HepG2 (cell line): Measurements from ENCODE around the gene BUD23. TPM values are rescaled to one million over a fixed set of nuclear protein-coding genes. Genes with fewer than 3 reads are reported as not detected.

Experiments
- PAF1 ChIP-seq: IDR thresholded peaks from 2 replicates; pipeline ENCODE4 v1.6.1; 2016; ENCODE audit warnings: missing genetic modification reagents, missing compliant biosample characterization
- SAP130 ChIP-seq: IDR thresholded peaks from 2 replicates; pipeline ENCODE4 v1.6.1; 2016; ENCODE audit warnings: low read depth
- polyA plus RNA-seq, 8 experiments: library from polyadenylated mRNA; depleted of rRNA in 3 of 8; stranded (reverse) in 7 of 8; unstranded in 1 of 8; fragments of >200 nt; fragmentation: Illumina TruSeq in 4 of 8; extraction: Trizol in 4 of 8; gene quantifications; 2 replicates each; pipeline versions ENCODE4 v1.2.1 to v1.2.3, GENCODE V29; 2011 to 2016; ENCODE audit warnings: low read depth in 4 of 8, missing spikeins in 1 of 8, mixed read lengths in 1 of 8; ENCODE audit not compliant: insufficient read depth in 1 of 8
- total RNA-seq, 5 experiments: library from RNA; depleted of rRNA; stranded (reverse); fragments of >200 nt; fragmentation: Illumina TruSeq; extraction: Trizol; gene quantifications; 2 replicates each; pipeline ENCODE4 v1.2.3, GENCODE V29; 2016; ENCODE audit warnings: low read depth in 1 of 5
- TF ChIP-seq, protein P1 (sequence below): sonication (generic); formaldehyde crosslinking; IDR thresholded peaks from 2 replicates; pipeline ENCODE4 v1.9.0; 2021; ENCODE audit warnings: missing genetic modification reagents, mild to moderate bottlenecking, borderline replicate concordance
- TF ChIP-seq, protein P2 (sequence below): IDR thresholded peaks from 2 replicates; pipeline ENCODE4 v1.6.1; 2016; ENCODE audit warnings: low read depth, missing genetic modification reagents, missing compliant biosample characterization

Gene BUD23
- total and polyA plus RNA-seq, 2 of the 13 experiments (the other 11 are each of a cell fraction or from before 2014, with no cell fraction given), result 47.5 to 54.5 TPM

DNA sequence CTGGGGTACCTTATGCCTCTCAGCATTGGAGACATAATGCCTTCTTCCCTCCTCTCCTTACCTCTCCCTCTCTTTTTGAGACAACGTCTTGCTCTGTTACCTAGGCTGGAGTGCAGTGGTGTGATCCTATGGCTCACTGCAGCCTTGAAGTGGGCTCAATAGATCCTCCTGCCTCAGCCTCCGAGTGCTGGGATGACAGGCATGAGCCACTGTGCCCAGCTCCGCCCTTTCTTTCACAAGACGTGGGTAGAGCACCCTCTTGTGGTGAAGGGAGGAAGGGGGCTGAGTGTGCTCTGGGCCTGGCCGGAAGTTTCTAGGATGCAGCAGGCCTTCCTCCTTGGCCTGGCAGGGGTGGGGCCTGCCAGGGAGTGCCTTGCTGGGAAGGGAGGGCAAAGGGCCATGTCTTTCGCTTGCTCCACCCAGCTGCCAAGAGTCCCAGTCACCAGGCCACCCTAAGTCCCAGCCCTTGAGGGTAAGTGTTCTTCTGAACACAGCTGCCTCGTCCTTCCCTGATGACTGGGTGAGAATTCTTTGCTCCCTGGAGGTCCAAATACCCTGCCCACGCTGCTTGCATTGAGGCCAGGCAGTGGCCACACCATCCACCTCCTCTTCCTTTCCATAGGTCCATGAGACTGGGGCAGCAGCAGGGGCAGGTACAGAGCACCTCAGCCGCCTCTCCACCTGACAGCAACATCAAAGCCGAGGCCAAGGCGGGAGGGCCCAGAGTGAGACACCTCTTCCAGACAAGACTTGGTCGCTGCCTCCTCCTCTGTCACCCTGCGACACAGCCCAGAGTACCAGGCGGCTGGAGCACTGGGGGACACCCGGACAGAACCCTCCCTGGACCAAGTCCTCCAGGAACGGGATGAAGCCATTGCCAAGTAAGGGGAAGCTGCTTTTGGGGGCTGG is 51.5 kb downstream of the BUD23 start (continued):
- TF ChIP-seq PAF1 (CRISPR knock-in tag), result no peak
- TF ChIP-seq SAP130, result peak; percentile 80
- TF ChIP-seq, protein P1, sequence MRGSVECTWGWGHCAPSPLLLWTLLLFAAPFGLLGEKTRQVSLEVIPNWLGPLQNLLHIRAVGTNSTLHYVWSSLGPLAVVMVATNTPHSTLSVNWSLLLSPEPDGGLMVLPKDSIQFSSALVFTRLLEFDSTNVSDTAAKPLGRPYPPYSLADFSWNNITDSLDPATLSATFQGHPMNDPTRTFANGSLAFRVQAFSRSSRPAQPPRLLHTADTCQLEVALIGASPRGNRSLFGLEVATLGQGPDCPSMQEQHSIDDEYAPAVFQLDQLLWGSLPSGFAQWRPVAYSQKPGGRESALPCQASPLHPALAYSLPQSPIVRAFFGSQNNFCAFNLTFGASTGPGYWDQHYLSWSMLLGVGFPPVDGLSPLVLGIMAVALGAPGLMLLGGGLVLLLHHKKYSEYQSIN (CRISPR knock-in tag), result no peak
- TF ChIP-seq, protein P2, sequence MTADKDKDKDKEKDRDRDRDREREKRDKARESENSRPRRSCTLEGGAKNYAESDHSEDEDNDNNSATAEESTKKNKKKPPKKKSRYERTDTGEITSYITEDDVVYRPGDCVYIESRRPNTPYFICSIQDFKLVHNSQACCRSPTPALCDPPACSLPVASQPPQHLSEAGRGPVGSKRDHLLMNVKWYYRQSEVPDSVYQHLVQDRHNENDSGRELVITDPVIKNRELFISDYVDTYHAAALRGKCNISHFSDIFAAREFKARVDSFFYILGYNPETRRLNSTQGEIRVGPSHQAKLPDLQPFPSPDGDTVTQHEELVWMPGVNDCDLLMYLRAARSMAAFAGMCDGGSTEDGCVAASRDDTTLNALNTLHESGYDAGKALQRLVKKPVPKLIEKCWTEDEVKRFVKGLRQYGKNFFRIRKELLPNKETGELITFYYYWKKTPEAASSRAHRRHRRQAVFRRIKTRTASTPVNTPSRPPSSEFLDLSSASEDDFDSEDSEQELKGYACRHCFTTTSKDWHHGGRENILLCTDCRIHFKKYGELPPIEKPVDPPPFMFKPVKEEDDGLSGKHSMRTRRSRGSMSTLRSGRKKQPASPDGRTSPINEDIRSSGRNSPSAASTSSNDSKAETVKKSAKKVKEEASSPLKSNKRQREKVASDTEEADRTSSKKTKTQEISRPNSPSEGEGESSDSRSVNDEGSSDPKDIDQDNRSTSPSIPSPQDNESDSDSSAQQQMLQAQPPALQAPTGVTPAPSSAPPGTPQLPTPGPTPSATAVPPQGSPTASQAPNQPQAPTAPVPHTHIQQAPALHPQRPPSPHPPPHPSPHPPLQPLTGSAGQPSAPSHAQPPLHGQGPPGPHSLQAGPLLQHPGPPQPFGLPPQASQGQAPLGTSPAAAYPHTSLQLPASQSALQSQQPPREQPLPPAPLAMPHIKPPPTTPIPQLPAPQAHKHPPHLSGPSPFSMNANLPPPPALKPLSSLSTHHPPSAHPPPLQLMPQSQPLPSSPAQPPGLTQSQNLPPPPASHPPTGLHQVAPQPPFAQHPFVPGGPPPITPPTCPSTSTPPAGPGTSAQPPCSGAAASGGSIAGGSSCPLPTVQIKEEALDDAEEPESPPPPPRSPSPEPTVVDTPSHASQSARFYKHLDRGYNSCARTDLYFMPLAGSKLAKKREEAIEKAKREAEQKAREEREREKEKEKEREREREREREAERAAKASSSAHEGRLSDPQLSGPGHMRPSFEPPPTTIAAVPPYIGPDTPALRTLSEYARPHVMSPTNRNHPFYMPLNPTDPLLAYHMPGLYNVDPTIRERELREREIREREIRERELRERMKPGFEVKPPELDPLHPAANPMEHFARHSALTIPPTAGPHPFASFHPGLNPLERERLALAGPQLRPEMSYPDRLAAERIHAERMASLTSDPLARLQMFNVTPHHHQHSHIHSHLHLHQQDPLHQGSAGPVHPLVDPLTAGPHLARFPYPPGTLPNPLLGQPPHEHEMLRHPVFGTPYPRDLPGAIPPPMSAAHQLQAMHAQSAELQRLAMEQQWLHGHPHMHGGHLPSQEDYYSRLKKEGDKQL (CRISPR knock-in tag), result no peak
